Endothelial cell of umbilical vein (primary cell): ENCODE measurements around the gene CARHSP1. TPM values are rescaled to one million over a fixed set of nuclear protein-coding genes. Genes with fewer than 3 reads are reported as not detected.

Experiments
- BruUV-seq: library from RNA; stranded (reverse); fragments of 400-500 nt; replicated peaks from 2 replicates; lab custom pipeline; 2021; lab: Mats Ljungman, UMichigan
- CTCF ChIA-PET: fragments of 300-600, 350-600 bp; sonication (Branson Sonifier 250); formaldehyde crosslinking; loops from one replicate; lab custom pipeline; 2021; ENCODE audit warnings: antibody characterized with exemption, inconsistent platforms; lab: Charles Lee
- POLR2A ChIA-PET: fragments of 300-600, 350-600 bp; sonication (Branson Sonifier 250); formaldehyde crosslinking; loops from one replicate; lab custom pipeline; 2021; ENCODE audit warnings: antibody characterized with exemption, inconsistent platforms; lab: Charles Lee
- DNase-seq: peaks from one replicate; pipeline ENCODE4 v3.0.0-alpha.2; 2011; ENCODE audit warnings: low read depth, low spot score
- FAIRE-seq: peaks from 2 replicates; lab custom pipeline; 2011; peaks lifted over from hg19 to GRCh38; lab: Jason Lieb, UNC
- H2AFZ ChIP-seq: 2 replicates; pipeline ENCODE4 v1.6.0; 2012; ENCODE audit warnings: low read depth, low read length, control low read depth, inconsistent platforms
- H3K27ac ChIP-seq: 2 replicates; pipeline ENCODE4 v1.5.1; 2011; ENCODE audit warnings: low read depth, mild to moderate bottlenecking, control low read depth, low read length, moderate library complexity; ENCODE audit not compliant: insufficient read depth
- H3K27me3 ChIP-seq, 2 experiments: 2 replicates each; pipeline versions ENCODE4 v1.6.0 to v1.6.1; 2011; ENCODE audit warnings: low read length in 2 of 2, mixed read lengths in 1 of 2; ENCODE audit not compliant: control insufficient read depth in 2 of 2, insufficient read depth in 2 of 2
- H3K36me3 ChIP-seq, 2 experiments: 2 replicates in 1 of 2; 3 replicates in 1 of 2; pipeline ENCODE4 v1.5.1; 2011; ENCODE audit warnings: low read length in 2 of 2, mild to moderate bottlenecking in 1 of 2, moderate library complexity in 1 of 2; ENCODE audit not compliant: control insufficient read depth in 2 of 2, insufficient read depth in 2 of 2; ENCODE audit errors: extremely low read depth in 1 of 2
- H3K4me1 ChIP-seq: 3 replicates; pipeline ENCODE4 v1.5.1; 2011; ENCODE audit warnings: mild to moderate bottlenecking, low read length; ENCODE audit not compliant: control insufficient read depth, insufficient read depth; ENCODE audit errors: extremely low read depth
- H3K4me2 ChIP-seq: 2 replicates; pipeline ENCODE4 v1.6.1; 2011; ENCODE audit warnings: low read length, control low read depth, mixed read lengths; ENCODE audit not compliant: insufficient read depth
- H3K4me3 ChIP-seq, 3 experiments: fragments of 200-600 bp in 1 of 3; sonication (generic), shearing (Covaris generic) in 1 of 3; replicated peaks in 1 of 3; 2 replicates each; pipeline ENCODE4 v1.5.1; 2011 to 2016; ENCODE audit warnings: control low read depth in 3 of 3, low read length in 3 of 3, mild to moderate bottlenecking in 2 of 3, inconsistent platforms in 1 of 3, low read depth in 1 of 3, moderate library complexity in 1 of 3; ENCODE audit not compliant: insufficient read depth in 1 of 3
- H3K79me2 ChIP-seq: 2 replicates; pipeline ENCODE4 v1.6.0; 2012; ENCODE audit warnings: low read length, inconsistent platforms; ENCODE audit not compliant: control insufficient read depth, insufficient read depth
- H3K9ac ChIP-seq: replicated peaks from 2 replicates; pipeline ENCODE3; 2011; ENCODE audit warnings: low read length, control low read depth; ENCODE audit not compliant: insufficient read depth; ENCODE audit errors: extremely low read depth
- H3K9me1 ChIP-seq: replicated peaks from 3 replicates; pipeline ENCODE4 v1.6.0; 2011; ENCODE audit warnings: mild to moderate bottlenecking, low read length; ENCODE audit not compliant: control insufficient read depth, insufficient read depth; ENCODE audit errors: extremely low read depth
- H3K9me3 ChIP-seq: replicated peaks from 2 replicates; pipeline ENCODE4 v1.5.1; 2012; ENCODE audit warnings: low read length, inconsistent platforms; ENCODE audit not compliant: control insufficient read depth, insufficient read depth
- H4K20me1 ChIP-seq: replicated peaks from 2 replicates; pipeline ENCODE3; 2011; ENCODE audit warnings: mild to moderate bottlenecking, low read length; ENCODE audit not compliant: control insufficient read depth, insufficient read depth; ENCODE audit errors: extremely low read depth
- EZH2 ChIP-seq: IDR thresholded peaks from 2 replicates; pipeline ENCODE4 v1.6.1; 2012; ENCODE audit warnings: borderline replicate concordance, low read depth, mild to moderate bottlenecking, moderate library complexity, low read length, inconsistent platforms; ENCODE audit not compliant: severe bottlenecking
- FOS ChIP-seq: IDR thresholded peaks from 2 replicates; pipeline ENCODE4 v1.6.1; 2011; ENCODE audit warnings: mild to moderate bottlenecking, low read length, moderate library complexity, borderline replicate concordance; ENCODE audit not compliant: insufficient read depth
- GATA2 ChIP-seq: IDR thresholded peaks from 2 replicates; pipeline ENCODE4 v1.7.0; 2011; ENCODE audit warnings: low read depth, mild to moderate bottlenecking, moderate library complexity, mixed read lengths, low read length; ENCODE audit not compliant: insufficient read length, insufficient read depth
- JUN ChIP-seq: IDR thresholded peaks from 2 replicates; pipeline ENCODE4 v1.6.1; 2011; ENCODE audit warnings: borderline replicate concordance, low read depth; ENCODE audit not compliant: insufficient read length, insufficient read depth
- MYC ChIP-seq: IDR thresholded peaks from one replicate; pipeline ENCODE4 v1.6.1; 2011; ENCODE audit warnings: mild to moderate bottlenecking, low read depth, low read length
- POLR2A ChIP-seq: IDR thresholded peaks from 2 replicates; pipeline ENCODE4 v1.6.1; 2012; ENCODE audit warnings: low read depth, mild to moderate bottlenecking, control low read depth, low read length
- POLR2AphosphoS5 ChIP-seq: IDR thresholded peaks from 2 replicates; pipeline ENCODE4 v1.6.1; 2012; ENCODE audit warnings: low read depth, mild to moderate bottlenecking, control low read depth, low read length, moderate library complexity; ENCODE audit not compliant: insufficient read depth
- dilution Hi-C: fragments of 300-500 bp; cut with MboI; formaldehyde crosslinking; loops from one replicate; pipeline ENCODE4 v1.15.0; 2019; ENCODE audit warnings: low sequenced_read_pairs; ENCODE audit not compliant: extremely low pct_ligation_motif_present
- intact Hi-C: fragments of 100-400 bp; cut with micrococcal nuclease; formaldehyde crosslinking; loops from one replicate; pipeline ENCODE4 v1.10.0; 2022
- polyA plus RNA-seq, 4 experiments: library from polyadenylated mRNA; depleted of rRNA in 3 of 4; stranded (reverse) in 3 of 4; unstranded in 1 of 4; fragments of >200 nt; gene quantifications; 2 replicates each; pipeline versions ENCODE4 v1.2.1 to v1.2.3, GENCODE V29; 2011 to 2012; ENCODE audit warnings: missing spikeins in 1 of 4
- total RNA-seq: library from RNA; stranded (reverse); gene quantifications from 2 replicates; pipeline ENCODE4 v1.2.3, GENCODE V29; 2021
- TF ChIP-seq, protein P1 (sequence below), 2 donors: IDR thresholded peaks; 1 replicate in 1 of 2; 2 replicates in 1 of 2; pipeline ENCODE4 v1.5.1; 2011; ENCODE audit warnings: low read length in 2 of 2, mild to moderate bottlenecking in 2 of 2, moderate library complexity in 2 of 2, control low read depth in 1 of 2, inconsistent platforms in 1 of 2, low read depth in 1 of 2; ENCODE audit not compliant: insufficient read depth in 1 of 2; ENCODE audit errors: extremely low read depth in 1 of 2
- TF ChIP-seq, protein P2 (sequence below): IDR thresholded peaks from 2 replicates; pipeline ENCODE4 v1.6.1; 2011; ENCODE audit not compliant: insufficient read depth, insufficient read length

CARHSP1 gene
- total and polyA plus RNA-seq, 2 donors (not counting 3 experiments of a cell fraction or from before 2014, with no cell fraction given), result 64.9 to 72.5 TPM

DNA sequence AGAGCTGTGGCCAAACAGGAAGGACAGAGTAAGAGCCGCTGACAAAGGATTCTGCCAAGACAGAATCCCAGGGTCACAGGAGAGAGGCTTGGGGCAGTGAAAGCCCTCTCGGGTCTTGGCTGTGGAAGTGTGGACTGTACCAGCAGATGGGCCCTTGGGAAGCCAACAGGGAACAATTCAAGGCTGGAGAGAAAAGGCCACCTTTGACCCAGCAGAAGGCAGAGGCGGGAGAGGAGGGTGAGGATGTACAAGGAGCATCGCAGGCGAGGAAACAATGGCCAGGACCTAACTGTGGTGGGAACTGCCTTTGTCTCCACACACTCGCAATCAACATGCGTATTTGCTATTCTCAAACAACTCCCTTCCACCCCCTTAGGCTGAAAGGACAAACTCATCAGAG lies 15.7 kb downstream of the CARHSP1 start:
- H3K4me1 ChIP-seq, result peaks cover 31% of the 10 kb centered on the region
- dilution Hi-C loops (no loop called here), intact Hi-C loops (no loop called here)
- H3K36me3 ChIP-seq, result peaks cover 3 to 31% of the 10 kb centered on the region in 2 experiments
- no peak for DNase-seq
- TF ChIP-seq, protein P1, sequence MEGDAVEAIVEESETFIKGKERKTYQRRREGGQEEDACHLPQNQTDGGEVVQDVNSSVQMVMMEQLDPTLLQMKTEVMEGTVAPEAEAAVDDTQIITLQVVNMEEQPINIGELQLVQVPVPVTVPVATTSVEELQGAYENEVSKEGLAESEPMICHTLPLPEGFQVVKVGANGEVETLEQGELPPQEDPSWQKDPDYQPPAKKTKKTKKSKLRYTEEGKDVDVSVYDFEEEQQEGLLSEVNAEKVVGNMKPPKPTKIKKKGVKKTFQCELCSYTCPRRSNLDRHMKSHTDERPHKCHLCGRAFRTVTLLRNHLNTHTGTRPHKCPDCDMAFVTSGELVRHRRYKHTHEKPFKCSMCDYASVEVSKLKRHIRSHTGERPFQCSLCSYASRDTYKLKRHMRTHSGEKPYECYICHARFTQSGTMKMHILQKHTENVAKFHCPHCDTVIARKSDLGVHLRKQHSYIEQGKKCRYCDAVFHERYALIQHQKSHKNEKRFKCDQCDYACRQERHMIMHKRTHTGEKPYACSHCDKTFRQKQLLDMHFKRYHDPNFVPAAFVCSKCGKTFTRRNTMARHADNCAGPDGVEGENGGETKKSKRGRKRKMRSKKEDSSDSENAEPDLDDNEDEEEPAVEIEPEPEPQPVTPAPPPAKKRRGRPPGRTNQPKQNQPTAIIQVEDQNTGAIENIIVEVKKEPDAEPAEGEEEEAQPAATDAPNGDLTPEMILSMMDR (IDR thresholded peaks at IDR 0.05; ENCODE audit: extremely low read depth in 1 of 2, insufficient read depth in 1 of 2, low read depth in 1 of 2, low read length in 2 of 2), result no peak
- TF ChIP-seq POLR2A, result no peak
- TF ChIP-seq FOS, result no peak
- no peak for TF ChIP-seq POLR2AphosphoS5
- TF ChIP-seq, protein P2, sequence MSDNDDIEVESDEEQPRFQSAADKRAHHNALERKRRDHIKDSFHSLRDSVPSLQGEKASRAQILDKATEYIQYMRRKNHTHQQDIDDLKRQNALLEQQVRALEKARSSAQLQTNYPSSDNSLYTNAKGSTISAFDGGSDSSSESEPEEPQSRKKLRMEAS, result no peak
- TF ChIP-seq MYC, result no peak
- TF ChIP-seq JUN, result no peak
- TF ChIP-seq EZH2, result no peak
- TF ChIP-seq GATA2, result no peak
- no peak for FAIRE-seq
- no peak overlapping the region for H3K4me2 ChIP-seq
- H4K20me1 ChIP-seq, result no peaks in the 10 kb centered on the region
- H3K27me3 ChIP-seq, result no peaks in the 10 kb centered on the region
- no peaks in the 10 kb centered on the region for H3K9me3 ChIP-seq
- no peak overlapping the region for H3K4me3 ChIP-seq
- no peak overlapping the region for H3K9ac ChIP-seq
- no peaks in the 10 kb centered on the region for H3K79me2 ChIP-seq
- no peak overlapping the region for H3K27ac ChIP-seq
- H2AFZ ChIP-seq, result no peak overlapping the region
- CTCF ChIA-PET, result interaction anchor here (1.0 to 1.5 kb wide), 3 partner anchors 16 to 28 kb away, joined by 3 to 4 read pairs (median 4); partner anchors contain the start of gene CARHSP1
- BruUV-seq, result TSS peak; percentile 15
- no peaks in the 10 kb centered on the region for H3K9me1 ChIP-seq
- POLR2A ChIA-PET, result interaction anchor here (0.6 to 1.6 kb wide), 3 partner anchors 8 to 21 kb away, joined by 3 to 8 read pairs (median 7); partner anchors contain the start of gene CARHSP1
